ENCODE results near the gene NUP214. TPM values are rescaled to one million over a fixed set of nuclear protein-coding genes. Genes with fewer than 3 reads are reported as not detected.

The NUP214 gene
- total RNA-seq, 2 experiments from 2014 or later = 45.5 to 49.9 TPM

GRCh38 chr9:131126059-131126426 lies 657 bp downstream of the NUP214 start:
- POLR2A ChIA-PET = interaction anchor here (0.7 to 1.5 kb wide), 7 partner anchors 9 to 211 kb away, joined by 3 to 5 read pairs (median 4); no protein-coding TSS in a partner anchor
- intact Hi-C loops (cut with micrococcal nuclease) = loop anchor here (5.0 to 10.0 kb wide), 3 partner anchors 146 to 1549 kb away; partner anchors contain the start of genes GTF3C4 and PRRC2B

GRCh38 chr9:131129183-131129582 lies 3.8 kb downstream of the NUP214 start:
- CTCF ChIA-PET = no interaction called here
- POLR2A ChIA-PET = interaction anchor here (0.6 kb wide), 1 partner anchor 1520 kb away, joined by 3 read pairs; no protein-coding TSS in a partner anchor
- no peak for DNase-seq
- Mint-ChIP-seq H3K36me3 (peaks cover 55% of the 10 kb centered on the region), H3K4me1 (ENCODE audit: low read depth) (peaks cover 32% of the 10 kb centered on the region), H3K27ac (peak overlapping the region; percentile 2), H3K4me3 (no peak overlapping the region), H3K27me3 (no peaks in the 10 kb centered on the region), H3K9me3 (no peaks in the 10 kb centered on the region)
- intact Hi-C loops (cut with micrococcal nuclease) = loop anchor here (5.0 to 10.0 kb wide), 3 partner anchors 143 to 1546 kb away; partner anchors contain the start of genes GTF3C4 and PRRC2B

More at GRCh38 chr9:131126059-131126426, 657 bp downstream of the NUP214 start:
- Mint-ChIP-seq H3K27ac (peak overlapping the region; percentile 96), H3K4me1 (ENCODE audit: low read depth) (peaks cover 32% of the 10 kb centered on the region), H3K36me3 (peaks cover 36% of the 10 kb centered on the region), H3K9me3 (no peaks in the 10 kb centered on the region), H3K4me3 (peak overlapping the region; percentile 100), H3K27me3 (no peaks in the 10 kb centered on the region)
- CTCF ChIA-PET = interaction anchor here (1.1 to 1.3 kb wide), 4 partner anchors 69 to 375 kb away, joined by 3 to 5 read pairs (median 4); no protein-coding TSS in a partner anchor
- no peak for DNase-seq

- no peak overlapping the region for H3K27ac Mint-ChIP-seq
- DNase-seq = no peak
- no peaks in the 10 kb centered on the region for H3K4me1 Mint-ChIP-seq (ENCODE audit: low read depth)
- H3K9me3 Mint-ChIP-seq = no peaks in the 10 kb centered on the region
- intact Hi-C loops (cut with micrococcal nuclease) = no loop called here
- peaks cover 51% of the 10 kb centered on the region for H3K36me3 Mint-ChIP-seq
- ChIA-PET POLR2A (interaction anchor here (1.7 kb wide), 1 partner anchor 13 kb away, joined by 3 read pairs; the partner anchor contains the start of gene NUP214), CTCF (no interaction called here)
- H3K27me3 Mint-ChIP-seq = no peaks in the 10 kb centered on the region
- H3K4me3 Mint-ChIP-seq = no peak overlapping the region
Observed at GRCh38 chr9:131138676-131139075, 13.3 kb downstream of the NUP214 start.

- intact Hi-C loops (cut with micrococcal nuclease) = no loop called here
- CTCF ChIA-PET = no interaction called here
- Mint-ChIP-seq H3K9me3 (no peaks in the 10 kb centered on the region), H3K27me3 (no peaks in the 10 kb centered on the region), H3K4me3 (no peak overlapping the region), H3K27ac (no peak overlapping the region), H3K36me3 (peaks cover 55% of the 10 kb centered on the region), H3K4me1 (ENCODE audit: low read depth) (no peaks in the 10 kb centered on the region)
- no peak for DNase-seq
- POLR2A ChIA-PET = interaction anchor here (1.7 kb wide), 1 partner anchor 15 kb away, joined by 3 read pairs; the partner anchor contains the start of gene NUP214
Observed at GRCh38 chr9:131140112-131140511, 14.7 kb downstream of the NUP214 start.

GRCh38 chr9:131140550-131140949 lies 15.2 kb downstream of the NUP214 start:
- CTCF ChIA-PET = no interaction called here
- Mint-ChIP-seq H3K27ac (no peak overlapping the region), H3K4me1 (ENCODE audit: low read depth) (no peaks in the 10 kb centered on the region), H3K36me3 (peaks cover 57% of the 10 kb centered on the region), H3K4me3 (no peak overlapping the region), H3K9me3 (no peaks in the 10 kb centered on the region), H3K27me3 (no peaks in the 10 kb centered on the region)
- intact Hi-C loops (cut with micrococcal nuclease) = no loop called here
- DNase-seq = no peak
- POLR2A ChIA-PET = no interaction called here

- H3K9me3 Mint-ChIP-seq = no peaks in the 10 kb centered on the region
- intact Hi-C loops (cut with micrococcal nuclease) = no loop called here
- H3K36me3 Mint-ChIP-seq = peaks cover 55% of the 10 kb centered on the region
- H3K4me1 Mint-ChIP-seq (ENCODE audit: low read depth) = no peaks in the 10 kb centered on the region
- DNase-seq = no peak
- H3K4me3 Mint-ChIP-seq = no peak overlapping the region
- no peak overlapping the region for H3K27ac Mint-ChIP-seq
- POLR2A ChIA-PET = no interaction called here
- CTCF ChIA-PET = interaction anchor here (1.6 kb wide), 1 partner anchor 84 kb away, joined by 4 read pairs; no protein-coding TSS in a partner anchor
- no peaks in the 10 kb centered on the region for H3K27me3 Mint-ChIP-seq
Observed at GRCh38 chr9:131142160-131142559, 16.8 kb downstream of the NUP214 start.

- ChIA-PET CTCF (no interaction called here), POLR2A (no interaction called here)
- no peak for DNase-seq
- Mint-ChIP-seq H3K27me3 (no peaks in the 10 kb centered on the region), H3K9me3 (no peaks in the 10 kb centered on the region), H3K4me3 (no peak overlapping the region), H3K36me3 (peaks cover 57% of the 10 kb centered on the region), H3K27ac (no peak overlapping the region), H3K4me1 (ENCODE audit: low read depth) (no peaks in the 10 kb centered on the region)
- intact Hi-C loops (cut with micrococcal nuclease) = no loop called here
Observed at GRCh38 chr9:131144201-131144600, 18.8 kb downstream of the NUP214 start.

GRCh38 chr9:131145245-131145644 lies 19.9 kb downstream of the NUP214 start:
- ChIA-PET POLR2A (no interaction called here), CTCF (interaction anchor here (1.1 kb wide), 1 partner anchor 192 kb away, joined by 4 read pairs; no protein-coding TSS in a partner anchor)
- H3K4me3 Mint-ChIP-seq = no peak overlapping the region
- no peaks in the 10 kb centered on the region for H3K9me3 Mint-ChIP-seq
- no peak overlapping the region for H3K27ac Mint-ChIP-seq
- intact Hi-C loops (cut with micrococcal nuclease) = no loop called here
- H3K4me1 Mint-ChIP-seq (ENCODE audit: low read depth) = no peaks in the 10 kb centered on the region
- no peak for DNase-seq
- peaks cover 60% of the 10 kb centered on the region for H3K36me3 Mint-ChIP-seq
- no peaks in the 10 kb centered on the region for H3K27me3 Mint-ChIP-seq

- DNase-seq = no peak
- Mint-ChIP-seq H3K9me3 (no peaks in the 10 kb centered on the region), H3K4me3 (no peak overlapping the region), H3K36me3 (peaks cover 55% of the 10 kb centered on the region), H3K27ac (no peak overlapping the region), H3K27me3 (no peaks in the 10 kb centered on the region), H3K4me1 (ENCODE audit: low read depth) (no peaks in the 10 kb centered on the region)
- intact Hi-C loops (cut with micrococcal nuclease) = no loop called here
- CTCF ChIA-PET = interaction anchor here (0.7 to 1.1 kb wide), 2 partner anchors 191 to 1122 kb away, joined by 3 to 4 read pairs; no protein-coding TSS in a partner anchor
- POLR2A ChIA-PET = no interaction called here
Observed at GRCh38 chr9:131146186-131146585, 20.8 kb downstream of the NUP214 start.

- H3K4me3 Mint-ChIP-seq = no peak overlapping the region
- no peaks in the 10 kb centered on the region for H3K9me3 Mint-ChIP-seq
- H3K4me1 Mint-ChIP-seq (ENCODE audit: low read depth) = no peaks in the 10 kb centered on the region
- POLR2A ChIA-PET = no interaction called here
- H3K27me3 Mint-ChIP-seq = no peaks in the 10 kb centered on the region
- no peak for DNase-seq
- H3K27ac Mint-ChIP-seq = no peak overlapping the region
- CTCF ChIA-PET = interaction anchor here (1.1 to 1.4 kb wide), 2 partner anchors 188 to 201 kb away, joined by 3 read pairs; no protein-coding TSS in a partner anchor
- intact Hi-C loops (cut with micrococcal nuclease) = no loop called here
- H3K36me3 Mint-ChIP-seq = peaks cover 59% of the 10 kb centered on the region
Observed at GRCh38 chr9:131148276-131148675, 22.9 kb downstream of the NUP214 start.

GRCh38 chr9:131148966-131149687 lies 23.7 kb downstream of the NUP214 start:
- no peaks in the 10 kb centered on the region for H3K27me3 Mint-ChIP-seq
- intact Hi-C loops (cut with micrococcal nuclease) = no loop called here

GRCh38 chr9:131149688-131150053 lies 24.3 kb downstream of the NUP214 start:
- H3K36me3 Mint-ChIP-seq = peaks cover 59% of the 10 kb centered on the region
- no peak overlapping the region for H3K27ac Mint-ChIP-seq
- H3K9me3 Mint-ChIP-seq = no peaks in the 10 kb centered on the region
- no peak for DNase-seq
- ChIA-PET CTCF (interaction anchor here (1.4 kb wide), 1 partner anchor 187 kb away, joined by 3 read pairs; no protein-coding TSS in a partner anchor), POLR2A (no interaction called here)
- no peaks in the 10 kb centered on the region for H3K4me1 Mint-ChIP-seq (ENCODE audit: low read depth)
- no peak overlapping the region for H3K4me3 Mint-ChIP-seq
- intact Hi-C loops (cut with micrococcal nuclease) = no loop called here
- H3K27me3 Mint-ChIP-seq = no peaks in the 10 kb centered on the region

More at GRCh38 chr9:131148966-131149687, 23.7 kb downstream of the NUP214 start:
- ChIA-PET POLR2A (no interaction called here), CTCF (interaction anchor here (1.1 to 1.4 kb wide), 2 partner anchors 187 to 200 kb away, joined by 3 read pairs; no protein-coding TSS in a partner anchor)
- H3K4me1 Mint-ChIP-seq (ENCODE audit: low read depth) = no peaks in the 10 kb centered on the region
- no peak overlapping the region for H3K4me3 Mint-ChIP-seq
- no peak overlapping the region for H3K27ac Mint-ChIP-seq
- no peaks in the 10 kb centered on the region for H3K9me3 Mint-ChIP-seq
- DNase-seq = no peak
- peaks cover 61% of the 10 kb centered on the region for H3K36me3 Mint-ChIP-seq

Data from activated CD4-positive, alpha-beta memory T cell treated with anti-CD3 and anti-CD28 coated beads for 36 hours (primary cell).